8988T (cell line): ENCODE results near the gene MSI2.

Source experiments
- DNase-seq: peaks from one replicate; pipeline ENCODE4 v3.0.0; 2011

MSI2 gene

DNA sequence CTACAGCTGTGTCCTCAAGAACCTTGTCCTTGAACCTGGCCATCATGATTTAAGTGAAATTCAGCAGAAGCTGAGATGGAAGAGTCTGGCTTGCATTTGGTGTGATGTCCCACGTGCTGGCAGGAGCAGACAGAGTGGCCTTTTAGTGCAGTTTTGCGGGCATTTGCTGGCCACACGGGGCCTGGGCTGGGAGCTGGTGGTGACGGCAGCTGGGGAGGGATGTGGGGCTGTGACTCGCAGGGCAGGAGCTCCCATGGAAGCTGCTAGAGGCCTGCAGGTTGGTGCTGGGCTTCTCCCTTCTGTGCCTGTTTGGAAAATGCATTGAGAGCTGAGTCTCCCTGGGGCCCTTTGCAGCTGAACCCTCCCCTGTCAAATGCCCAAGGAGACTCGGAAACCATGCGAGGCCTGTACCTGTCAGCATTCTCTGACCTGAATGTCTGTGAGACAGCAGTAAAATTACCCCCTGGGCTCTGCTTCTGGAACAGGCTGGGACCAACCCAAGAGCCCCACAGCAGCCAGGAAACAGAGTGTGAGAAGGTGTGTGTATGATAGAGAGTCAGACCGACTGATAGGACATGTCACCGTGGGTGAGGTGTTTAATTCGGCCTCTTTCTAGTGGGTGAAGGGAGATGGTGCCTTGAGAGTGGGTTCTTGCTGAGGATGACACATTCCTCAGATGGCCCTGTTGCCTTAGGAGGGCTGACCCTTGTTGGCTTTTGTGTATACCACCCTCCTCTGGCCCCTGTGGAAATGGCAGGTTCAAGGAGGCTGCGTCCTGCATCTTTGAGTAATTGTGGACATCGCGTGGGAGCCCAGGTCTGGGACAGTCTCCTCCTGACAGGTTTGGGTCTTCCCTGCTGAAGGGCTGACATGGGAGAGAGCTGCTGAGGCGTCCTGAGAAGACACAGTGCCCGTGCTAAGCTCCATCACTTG is 145.5 kb downstream of the MSI2 start:
- no peak for DNase-seq

DNA sequence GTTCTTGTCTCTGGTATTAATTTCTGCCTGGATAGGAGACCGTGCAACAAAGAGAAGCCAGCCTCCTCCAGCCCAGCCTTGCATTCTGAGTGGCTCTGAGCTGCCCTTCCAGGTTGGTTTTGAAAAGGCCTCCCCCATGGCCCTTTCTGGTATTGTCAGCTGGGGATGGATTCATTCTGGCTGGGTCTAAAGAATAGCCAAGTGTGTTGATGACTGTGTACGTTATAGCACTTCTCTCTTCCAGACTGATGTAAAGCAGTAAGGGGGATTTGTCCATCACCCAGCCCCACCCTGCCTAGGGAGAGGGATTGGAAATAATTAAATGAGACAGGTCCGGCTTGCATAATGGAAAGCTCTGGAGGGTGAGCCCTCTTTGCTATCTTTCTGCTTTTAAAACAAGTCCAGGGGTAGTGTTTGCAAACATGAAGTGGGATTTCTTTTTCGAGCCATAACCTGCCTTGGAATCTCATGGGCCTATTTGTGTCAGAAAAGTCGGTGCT is 146.4 kb downstream of the MSI2 start:
- no peak for DNase-seq

DNA sequence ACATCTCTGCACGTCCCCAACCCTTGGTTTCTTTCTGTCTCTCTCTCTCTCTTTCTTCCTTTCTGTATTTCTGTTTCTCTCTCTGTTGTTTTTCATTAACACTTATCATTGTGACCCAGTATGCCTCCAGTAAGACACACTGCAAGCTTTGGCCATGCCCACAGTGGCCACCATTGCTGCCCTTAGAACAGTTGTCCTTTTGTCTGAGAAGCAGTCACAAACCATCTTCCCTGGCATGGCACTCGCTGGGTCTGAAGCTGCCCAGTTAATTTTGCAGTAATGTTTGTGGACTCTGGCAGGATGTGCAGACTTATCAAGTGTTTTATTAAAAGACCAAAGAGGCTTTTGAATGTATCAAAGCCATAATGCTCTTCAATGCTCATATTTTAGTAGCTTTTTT is 146.9 kb downstream of the MSI2 start:
- no peak for DNase-seq

DNA sequence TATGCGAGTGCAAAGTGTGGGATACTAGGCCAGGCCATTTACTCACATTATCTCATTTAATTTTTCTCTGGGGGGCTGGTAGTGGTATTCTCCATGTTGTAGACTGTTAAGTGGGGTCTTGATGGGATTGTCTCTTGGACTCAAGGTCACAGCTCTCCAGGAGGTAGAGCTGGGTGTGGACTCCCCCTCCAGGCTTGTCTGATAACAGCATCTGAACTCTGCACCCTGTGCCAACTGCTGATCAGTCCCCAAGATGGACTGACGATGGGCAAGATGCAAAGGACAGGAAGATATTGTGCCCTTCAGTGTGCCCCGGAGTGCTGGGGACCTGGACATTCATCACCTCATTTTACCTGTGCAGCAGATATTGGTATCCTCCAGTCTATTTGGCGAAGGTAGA is 147.8 kb downstream of the MSI2 start:
- DNase-seq, result peak; percentile 31

DNA sequence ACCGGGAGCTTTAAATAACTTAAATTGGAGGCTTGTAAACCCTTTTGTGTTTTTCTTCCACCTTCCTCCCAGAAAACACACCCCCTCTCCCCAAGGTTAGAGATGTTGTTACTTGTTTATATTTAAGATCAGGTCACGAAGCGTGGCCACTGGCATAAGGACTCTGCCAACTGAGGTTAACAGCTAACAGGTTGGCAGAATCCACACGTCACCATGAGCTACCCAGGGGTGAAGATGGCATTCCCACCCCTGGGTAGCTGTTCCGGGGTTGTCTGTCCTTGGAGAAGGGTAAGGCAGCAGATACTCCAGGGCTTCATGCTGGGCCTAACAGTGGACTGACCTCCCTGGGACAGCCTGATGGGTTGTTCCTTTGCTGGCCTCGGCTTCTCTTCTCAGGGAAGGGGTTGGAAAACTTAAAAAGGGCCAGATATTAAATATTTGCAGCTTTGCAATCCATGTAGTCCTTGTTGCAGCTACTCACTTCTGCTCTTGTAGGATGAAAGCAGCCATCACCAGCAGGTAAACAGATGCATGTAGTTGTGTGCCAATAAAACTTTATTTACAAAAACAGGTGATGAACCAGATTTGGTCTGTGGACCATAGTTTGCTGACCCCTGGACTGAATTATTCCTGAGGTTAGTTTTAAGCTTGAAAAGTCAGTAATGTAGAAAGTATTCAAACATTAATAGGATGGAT is 148.6 kb downstream of the MSI2 start:
- DNase-seq, result no peak

DNA sequence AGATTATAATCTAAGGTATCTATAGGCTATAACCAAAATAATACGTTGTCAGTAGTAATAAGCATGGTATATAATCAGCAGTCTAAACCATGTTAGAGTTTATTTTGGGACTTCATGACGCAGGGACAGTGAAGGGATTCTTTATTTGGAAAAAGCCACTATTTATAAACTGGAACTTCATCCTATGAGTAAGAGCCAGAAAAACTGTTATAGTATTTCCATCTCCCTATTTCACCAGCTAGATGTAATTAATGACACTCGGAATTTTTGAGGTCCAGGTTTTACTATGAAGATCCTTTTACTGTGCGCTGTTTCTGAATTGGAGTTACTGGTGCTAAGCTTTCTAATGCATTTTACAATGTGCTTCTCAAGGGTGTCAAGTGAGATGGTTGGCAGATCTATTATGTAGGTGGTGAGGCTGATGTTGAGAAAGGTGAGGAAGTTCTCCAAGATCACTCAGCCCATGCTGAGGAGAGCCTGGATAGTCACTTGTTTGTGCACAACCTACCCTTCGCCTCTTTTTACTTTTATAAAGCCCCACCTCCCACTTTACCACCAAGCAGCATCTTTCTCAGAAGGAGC is 149.3 kb downstream of the MSI2 start:
- no peak for DNase-seq

DNA sequence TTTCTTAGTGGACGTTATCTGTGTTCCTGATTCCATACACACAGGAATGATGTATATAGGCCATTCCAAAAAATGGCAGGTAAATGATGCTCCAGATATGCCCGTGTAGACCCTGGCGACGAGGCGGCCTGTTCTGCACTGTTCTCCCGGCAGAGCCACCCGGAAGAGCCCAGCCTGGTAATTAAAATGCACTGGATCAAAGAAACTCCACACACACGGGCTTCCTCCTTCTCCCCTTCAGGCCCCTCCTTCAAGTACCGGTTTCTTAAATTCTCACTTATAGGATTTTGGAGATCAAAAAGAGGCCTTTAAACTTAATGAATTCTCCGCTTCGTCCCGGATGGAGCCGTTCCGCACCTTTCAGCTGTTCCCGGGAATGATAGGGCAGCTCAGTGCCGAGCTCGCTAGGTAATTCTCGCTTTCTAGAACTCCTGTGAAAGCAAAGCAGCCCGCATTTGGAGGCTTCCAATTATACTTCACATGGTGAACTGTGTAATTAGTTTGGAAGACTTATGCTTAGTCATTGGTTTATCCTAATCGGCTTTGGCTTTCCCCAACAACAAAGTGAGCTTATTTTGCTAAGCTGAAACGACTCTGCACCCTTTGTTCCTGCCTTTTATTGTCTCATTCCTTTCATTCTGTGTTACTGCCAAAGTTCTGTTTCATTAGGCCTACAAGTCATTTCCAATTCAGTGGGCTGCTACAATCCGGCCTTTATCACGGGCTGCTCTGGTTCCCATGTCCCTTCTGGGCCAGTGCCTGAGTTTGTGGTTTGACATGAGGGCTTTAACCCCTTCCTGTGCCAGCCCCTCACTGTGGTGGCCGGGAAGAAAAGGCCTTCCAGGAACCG is 150.0 kb downstream of the MSI2 start:
- DNase-seq, result no peak

DNA sequence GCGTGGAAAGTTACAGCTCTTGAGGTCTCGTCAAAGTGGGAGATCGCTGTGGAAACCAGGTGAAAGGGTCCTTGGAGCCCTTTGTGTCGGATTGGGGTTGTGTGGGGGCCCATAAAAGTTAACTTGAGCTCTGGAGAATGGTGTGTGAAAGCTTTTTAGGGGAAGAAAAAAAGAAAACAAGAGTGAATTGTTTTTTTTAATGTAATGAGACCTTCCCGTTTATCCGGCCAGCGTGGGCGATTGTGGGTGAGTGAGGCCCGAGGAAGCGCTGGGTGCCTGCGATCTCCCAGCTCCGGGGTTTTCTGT is 150.6 kb downstream of the MSI2 start:
- no peak for DNase-seq

DNA sequence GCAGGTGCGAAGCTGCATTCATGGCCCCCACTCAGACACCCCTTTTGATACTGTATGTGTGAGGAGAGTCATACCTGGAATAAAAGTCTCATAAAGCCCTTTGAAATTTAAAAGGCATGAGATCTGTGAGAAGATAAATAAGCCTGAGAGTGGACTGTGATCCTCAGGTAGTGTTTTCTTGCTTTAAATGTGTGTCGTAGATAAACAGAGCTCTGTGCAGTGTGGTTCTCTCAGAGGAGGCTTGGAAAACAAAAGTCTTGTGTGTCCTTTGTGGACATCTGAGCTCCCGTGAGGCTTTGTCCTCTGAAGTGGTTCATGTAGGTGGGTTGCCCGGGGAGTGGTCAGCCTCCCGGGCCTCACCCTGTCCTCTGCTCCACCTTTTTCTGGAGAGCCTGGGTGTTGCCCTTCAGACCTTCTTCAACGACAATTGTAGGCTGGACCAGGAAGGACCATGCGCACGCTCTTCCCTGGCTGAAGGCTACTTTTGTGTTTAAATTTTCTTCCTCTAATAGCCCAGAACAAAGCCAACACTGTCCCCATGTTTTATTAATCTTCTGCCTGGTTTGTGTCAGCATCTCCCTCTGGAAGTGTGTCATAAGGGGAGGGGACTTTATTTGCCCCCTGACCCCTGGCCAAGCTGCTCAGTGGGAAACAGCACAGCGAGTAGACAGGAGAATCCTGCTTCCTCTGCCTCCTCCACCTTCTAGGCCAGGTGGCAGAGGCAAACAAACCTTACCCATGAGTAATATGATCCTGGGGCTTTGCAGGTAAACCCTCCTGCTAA is 151.2 kb downstream of the MSI2 start:
- no peak for DNase-seq

DNA sequence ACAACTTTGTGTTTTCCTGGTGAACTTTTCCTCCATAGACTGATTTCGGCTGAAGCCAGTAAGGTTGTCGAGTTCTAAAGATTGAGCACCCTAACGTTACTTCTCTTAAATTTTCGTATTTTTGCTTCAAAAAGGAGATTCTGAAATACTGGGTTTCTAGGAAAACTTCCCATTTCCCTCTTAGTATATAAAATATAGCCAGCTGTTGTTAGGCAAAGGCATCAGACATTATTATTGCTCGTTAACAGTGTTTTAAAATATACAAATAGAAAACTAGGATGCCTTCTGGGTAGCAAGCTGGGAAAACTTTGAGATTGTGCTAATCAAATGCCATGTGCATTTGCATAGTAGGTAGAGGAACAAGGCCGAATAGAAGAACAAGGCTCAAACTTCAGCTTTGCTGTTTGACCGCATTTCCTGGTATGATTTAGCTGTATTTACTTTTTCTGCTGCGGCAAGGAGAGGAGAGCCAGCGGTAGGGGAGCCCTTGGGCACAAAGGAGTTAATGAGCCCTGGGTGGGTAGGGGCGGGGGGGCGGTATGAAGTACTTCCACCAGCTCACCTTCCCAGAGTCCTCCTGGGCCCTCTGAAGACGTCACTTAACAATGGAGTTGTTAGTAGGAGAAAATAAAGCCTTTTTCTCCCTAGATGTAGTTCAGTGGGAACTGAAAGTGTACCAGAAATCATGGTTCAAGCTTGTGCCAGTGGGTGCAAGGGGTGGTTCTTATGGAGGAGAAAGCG is 151.9 kb downstream of the MSI2 start:
- DNase-seq, result no peak

DNA sequence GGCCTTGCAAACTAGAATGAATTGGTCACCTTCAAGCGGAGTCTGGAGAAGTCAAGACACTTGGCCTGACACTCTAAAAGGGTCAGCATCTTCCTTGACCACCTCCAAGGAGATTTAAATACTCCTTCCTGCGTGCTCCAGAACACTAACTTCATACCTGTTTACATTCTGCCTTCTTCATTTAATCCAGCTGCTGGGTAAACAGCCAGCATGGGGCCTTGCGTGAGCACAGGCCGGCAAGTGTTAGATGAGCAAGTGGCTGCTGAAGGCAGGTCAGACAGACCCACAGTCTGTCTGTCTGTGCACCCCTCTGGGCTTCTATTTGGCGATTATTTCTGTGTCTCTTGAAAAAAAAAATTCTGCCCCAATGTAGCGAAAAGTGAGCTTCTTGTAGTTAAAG is 153.8 kb downstream of the MSI2 start:
- DNase-seq, result no peak

DNA sequence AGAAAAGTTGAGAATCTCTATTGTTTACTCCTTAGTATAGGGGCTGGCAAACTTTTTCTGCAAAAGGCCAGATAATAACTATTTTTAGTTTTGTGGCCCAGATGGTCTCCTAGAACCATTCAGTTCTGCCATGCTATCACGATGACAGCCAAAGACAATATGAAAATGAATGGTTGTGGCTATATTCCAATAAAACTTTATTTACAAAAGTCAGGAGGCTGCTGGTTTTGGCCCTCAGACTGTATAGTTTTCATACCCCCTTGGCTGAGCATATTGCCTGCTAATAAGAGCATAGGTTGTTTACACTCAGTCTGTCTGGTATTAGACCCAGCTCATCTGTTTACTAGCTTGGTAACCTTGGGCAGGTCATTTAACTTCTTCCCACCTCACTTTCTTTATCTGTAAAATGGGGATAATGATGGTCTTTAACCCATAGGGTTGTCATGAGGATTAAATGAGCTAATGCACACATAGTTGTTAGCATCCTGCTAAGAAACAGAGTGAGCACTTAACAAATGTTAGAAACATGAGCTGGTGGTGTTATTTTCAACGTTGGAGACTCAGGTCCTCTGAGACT is 156.3 kb downstream of the MSI2 start:
- no peak for DNase-seq

DNA sequence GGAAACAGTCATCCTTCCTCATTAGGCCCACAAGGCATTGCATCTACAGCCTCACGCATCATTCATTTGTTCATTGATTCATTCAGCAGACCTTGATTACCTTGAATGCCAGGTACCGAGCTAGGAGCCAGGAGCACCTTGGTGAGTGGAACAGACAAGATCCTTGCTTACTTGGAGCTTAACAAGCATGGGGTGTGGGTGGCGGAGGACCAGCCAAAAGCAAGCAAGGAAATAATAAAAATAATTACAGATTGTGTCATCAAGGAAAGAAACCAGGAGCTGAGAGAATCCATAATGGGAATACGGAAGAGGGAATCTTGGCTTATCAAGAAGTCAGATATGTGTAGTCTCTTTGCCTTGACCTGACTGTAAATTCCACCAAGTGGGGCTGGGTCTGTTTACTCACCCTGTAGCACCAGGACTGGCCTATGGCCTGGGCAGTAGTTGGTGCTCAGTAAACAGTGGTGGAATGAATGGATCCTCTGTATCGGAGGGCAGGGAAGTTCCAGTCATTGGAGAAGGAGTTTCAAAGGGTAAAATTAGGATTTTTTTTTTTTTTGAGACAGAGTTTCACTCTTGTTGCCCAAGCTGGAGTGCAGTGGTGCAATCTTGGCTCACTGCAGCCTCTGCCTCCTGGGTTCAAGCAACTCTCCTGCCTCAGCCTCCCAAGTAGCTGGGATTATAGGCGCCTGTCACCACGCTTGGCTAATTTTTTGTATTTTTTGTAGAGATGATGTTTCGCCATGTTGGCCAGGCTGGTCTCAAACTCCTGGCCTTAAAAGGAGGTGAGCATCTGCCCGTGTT is 157.7 kb downstream of the MSI2 start:
- DNase-seq, result no peak

DNA sequence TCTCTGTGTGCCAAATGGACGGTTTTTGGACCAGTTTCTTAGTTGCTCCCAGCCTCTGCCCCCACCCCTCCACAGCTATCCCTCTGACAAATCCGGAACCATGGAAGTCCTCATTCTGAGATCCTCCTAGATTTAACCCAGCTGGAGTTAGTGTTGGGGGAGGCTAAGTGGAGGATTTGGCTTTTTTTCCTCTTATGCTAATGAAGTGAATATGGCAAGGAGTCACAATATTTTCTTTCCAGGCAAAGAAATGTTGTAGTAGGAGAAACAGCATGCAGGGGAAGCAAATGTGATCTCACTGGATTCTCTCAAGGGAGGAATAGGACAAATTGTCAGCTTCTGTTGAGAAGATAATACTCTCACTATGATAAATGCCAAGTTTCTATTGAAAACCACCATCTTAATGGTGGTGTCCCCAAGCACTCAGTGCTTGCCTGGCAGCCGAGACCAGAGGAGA is 159.5 kb downstream of the MSI2 start:
- no peak for DNase-seq

DNA sequence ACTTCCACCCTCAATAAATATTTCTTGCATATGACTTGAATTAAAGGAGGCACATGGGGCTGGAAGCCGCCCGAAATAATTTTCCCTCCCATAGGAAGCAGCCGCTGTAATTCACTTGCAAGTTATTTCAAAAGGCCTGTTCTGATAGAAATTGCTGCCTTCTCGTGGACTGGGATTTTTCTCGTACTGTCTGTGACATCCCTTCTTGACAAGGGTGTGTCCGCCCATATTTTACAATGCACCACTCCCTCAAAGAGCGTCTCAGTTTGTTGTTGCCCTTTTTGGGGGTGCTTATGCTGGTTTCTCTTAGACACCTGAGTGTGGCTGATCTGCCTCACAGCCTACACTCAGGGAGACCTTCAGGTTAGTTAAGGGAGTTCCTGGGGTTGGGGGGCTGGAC is 160.0 kb downstream of the MSI2 start:
- DNase-seq, result no peak

DNA sequence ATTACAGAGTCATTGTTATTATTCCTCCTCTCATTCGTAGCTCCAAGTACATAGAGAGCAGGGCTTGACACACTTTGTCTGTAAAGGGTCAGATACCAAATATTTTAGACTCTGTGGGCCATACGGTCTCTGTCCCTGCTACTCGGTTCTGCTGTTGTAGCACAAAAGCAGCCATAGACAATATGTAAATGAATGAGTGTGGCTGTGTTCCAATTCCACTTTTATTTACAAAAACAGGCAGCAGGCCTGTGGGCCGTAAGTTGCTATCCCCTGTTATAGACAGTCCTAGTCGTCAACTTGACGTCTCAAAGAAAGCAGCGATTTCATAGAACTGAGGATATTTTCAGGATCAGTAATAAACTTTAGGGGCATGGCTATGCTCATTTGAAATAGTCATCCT is 161.6 kb downstream of the MSI2 start:
- no peak for DNase-seq

DNA sequence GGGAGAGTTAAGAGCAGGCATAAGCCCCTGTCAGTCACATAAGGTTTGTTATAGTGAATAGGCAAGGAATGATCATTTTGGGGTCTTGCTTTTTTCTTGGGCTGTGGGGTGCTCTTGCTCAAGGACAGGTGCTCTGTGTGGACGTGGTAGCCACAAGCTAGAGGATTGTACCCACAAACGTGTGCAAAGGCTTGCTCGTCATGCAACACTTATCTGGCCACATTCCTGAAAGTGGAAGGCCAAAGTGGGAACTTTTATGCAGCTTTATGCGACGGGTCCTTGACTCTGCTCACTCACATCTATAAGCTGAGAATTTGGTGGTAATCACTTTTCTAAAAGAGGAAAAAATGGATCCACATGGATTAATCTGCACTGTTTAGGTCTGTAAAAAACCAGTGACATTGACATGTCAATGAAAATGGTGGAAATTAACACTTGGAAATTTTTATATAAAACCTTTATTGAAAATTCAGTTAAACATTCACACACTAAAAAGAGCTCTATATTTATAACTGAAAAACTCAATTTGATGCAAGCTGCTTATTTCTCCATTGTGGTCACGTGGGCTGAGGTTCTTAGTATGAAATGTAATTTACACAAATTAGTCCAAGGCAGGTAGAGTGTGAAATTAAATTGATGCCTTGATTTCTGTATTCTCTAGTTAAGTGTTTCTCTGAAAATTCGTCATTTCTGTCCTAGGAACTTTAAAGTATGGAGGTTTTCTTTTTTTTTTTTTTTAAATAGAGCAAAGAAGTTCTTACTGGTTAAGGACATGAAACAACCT is 162.3 kb downstream of the MSI2 start:
- no peak for DNase-seq

DNA sequence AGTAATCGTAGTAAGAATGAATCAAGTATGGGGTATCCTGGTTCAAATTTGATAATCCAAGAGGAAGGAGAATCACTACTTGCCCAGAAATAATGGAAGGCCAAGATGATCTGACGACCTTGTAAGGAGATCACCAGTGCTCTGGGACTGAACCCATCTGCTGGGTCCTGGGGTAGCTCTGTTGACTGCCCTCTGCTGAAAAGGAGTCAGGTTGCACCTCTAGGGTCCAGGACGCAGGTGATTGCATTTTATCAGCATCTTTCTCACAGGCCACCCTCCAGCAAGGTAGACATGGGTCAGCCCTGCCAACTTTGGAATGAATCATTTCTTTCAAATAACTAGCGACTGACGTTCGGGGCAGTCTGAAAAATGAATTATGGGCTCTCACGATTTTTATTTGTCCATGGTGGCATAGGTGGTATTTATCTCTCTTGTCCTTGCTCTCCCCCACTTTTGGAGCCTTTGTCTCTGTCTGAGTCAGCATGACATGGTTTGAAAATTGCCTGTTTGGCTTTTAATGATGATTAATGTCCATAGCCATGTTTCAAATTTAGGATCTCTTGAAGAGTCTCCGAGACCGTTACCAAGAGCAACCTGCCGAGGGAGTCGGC is 163.7 kb downstream of the MSI2 start:
- no peak for DNase-seq
